SKM-1 (cell line): ENCODE data around the gene ST6GALNAC3.

Experiments
- DNase-seq: peaks from one replicate; lab custom pipeline; 2025; ENCODE audit not compliant: unreplicated experiment; lab: John Stamatoyannopoulos, UW

The ST6GALNAC3 gene

DNA sequence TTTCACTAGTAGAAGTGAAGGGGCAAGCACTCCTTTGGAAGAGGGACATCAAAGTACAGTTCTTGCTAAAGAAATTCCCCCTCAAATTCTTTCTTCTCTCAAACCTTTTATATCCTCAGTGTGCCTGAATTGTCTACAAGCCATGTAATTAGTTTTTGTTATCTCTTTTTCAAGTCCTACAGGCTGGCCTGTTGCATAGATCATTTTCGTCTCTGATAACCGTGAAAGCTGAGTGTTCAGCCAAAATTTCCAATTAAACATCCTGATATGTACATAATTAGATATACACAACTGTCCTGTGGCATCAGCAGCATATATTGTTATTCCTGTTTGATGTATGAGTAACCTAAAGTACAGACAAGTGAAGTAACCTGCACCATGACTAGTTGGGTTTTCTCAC is 417.2 kb downstream of the ST6GALNAC3 start:
- DNase-seq = no peak

GRCh38 chr1:76492752-76493430 is 418.3 kb downstream of the ST6GALNAC3 start:
- no peak for DNase-seq

DNA sequence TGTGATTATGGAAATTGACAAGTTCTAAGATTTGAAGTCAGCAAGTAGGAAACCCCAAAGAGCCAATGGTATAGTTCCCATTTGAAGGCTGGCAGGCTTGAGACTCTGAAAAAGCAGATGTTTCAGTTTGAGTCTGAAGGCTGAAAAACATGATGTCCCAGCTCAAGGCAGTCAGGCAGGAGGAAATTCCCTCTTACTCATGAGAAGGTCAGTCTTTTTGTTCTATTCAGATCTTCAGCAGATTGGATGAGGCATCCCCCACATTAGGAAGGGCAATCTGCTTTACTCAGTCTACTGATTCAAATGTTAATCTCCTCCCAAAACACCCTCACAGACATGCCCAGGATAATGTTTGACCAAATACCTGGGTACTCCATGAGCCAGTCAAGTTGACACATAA is 420.3 kb downstream of the ST6GALNAC3 start:
- DNase-seq = no peak

GRCh38 chr1:76496871-76497270 is 422.3 kb downstream of the ST6GALNAC3 start:
- no peak for DNase-seq

DNA sequence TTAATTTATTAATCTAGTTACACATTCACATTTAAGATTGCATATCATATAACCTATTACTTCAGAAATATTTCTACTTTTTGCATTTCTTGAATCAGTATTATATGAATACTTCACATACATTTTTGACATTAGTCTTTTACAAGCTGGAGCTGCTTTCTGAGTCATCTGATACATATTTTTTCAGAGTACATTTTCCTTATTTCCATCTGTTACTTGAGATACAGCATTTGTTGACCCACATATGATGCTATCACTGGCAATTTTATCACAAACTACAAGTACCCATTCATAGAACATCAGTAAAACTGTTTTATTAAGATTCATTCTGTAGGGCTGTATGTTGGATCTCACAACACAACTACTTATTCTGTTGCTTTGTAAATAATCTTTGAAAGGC is 425.6 kb downstream of the ST6GALNAC3 start:
- DNase-seq = no peak

GRCh38 chr1:76501136-76501535 is 426.6 kb downstream of the ST6GALNAC3 start:
- no peak for DNase-seq

- peak; percentile 6 for DNase-seq
Observed at GRCh38 chr1:76501586-76502219, 427.2 kb downstream of the ST6GALNAC3 start.

DNA sequence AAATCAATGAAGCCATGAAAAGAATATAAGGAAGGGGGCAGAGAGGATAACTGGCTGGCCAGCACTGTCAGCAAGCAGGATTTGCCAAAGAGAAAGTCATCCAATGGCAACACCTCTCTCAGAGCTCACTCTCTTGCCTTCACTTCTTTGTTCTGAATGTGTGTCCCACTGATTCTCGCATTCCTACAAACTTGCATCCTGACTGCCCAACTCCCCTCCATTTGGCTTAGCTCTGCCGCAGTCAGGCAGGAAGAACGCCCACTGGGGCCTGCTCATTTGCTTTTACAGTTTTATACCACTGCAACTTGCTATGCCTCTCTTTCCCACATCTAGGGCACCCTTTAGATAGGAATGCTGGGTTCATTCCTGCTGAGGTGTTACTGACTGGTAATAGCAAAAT is 428.6 kb downstream of the ST6GALNAC3 start:
- no peak for DNase-seq

DNA sequence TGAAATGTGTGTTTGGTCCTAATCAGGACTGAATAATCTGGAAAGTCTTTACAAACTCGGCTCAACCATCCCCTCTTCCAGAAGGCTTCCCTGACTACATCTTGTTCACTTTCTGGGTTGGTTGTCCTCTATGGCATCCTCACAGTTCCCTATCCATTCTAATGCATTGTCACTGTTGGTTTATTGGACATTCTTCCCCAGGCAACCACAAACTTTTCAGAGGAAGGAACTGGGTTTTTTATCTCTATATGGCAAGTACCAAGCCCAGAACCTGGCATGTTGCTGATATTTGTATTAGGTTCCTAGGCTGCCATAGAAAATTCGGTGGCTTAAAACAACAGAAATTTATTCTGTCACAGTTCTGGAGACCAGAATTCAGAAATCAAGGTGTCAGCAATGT is 429.2 kb downstream of the ST6GALNAC3 start:
- DNase-seq = no peak

DNA sequence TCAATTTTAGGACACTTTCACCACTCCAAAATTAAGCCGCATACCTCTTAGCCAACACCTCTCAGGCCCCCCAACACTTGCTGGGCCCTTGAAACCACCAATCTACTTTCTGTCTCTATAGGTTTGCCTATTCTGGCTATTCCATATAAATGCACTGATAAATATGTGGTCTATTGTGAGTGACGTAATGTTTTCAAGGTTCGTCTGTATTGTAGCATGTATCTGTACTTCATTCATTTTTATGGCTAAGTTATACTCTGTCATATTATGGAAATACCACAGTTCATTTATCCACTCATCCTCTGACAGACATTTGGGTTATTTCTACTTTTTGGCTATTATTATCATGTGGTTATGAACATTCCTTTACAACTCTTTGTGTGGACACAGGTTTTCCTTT is 432.8 kb downstream of the ST6GALNAC3 start:
- DNase-seq = no peak

DNA sequence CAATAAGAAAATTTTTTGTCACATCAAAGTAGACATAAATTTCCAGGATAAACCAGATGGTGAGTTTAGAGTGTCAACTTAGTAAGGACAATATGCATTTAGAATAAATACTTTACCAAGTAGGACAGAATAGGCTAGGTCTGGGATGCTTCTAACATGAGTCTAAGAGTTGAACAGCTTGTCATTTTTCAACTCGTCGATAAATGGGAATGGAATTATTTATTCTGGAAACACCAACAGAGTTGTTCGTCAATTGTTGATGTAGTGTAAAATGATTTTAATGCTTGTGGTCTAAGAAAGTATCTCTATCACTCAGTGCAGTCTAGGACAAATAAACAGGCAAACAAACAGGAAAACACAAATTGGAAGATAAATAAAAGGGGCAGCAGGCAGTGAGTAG is 434.3 kb downstream of the ST6GALNAC3 start:
- DNase-seq = no peak

- no peak for DNase-seq
Observed at GRCh38 chr1:76510672-76511557, 436.4 kb downstream of the ST6GALNAC3 start.

DNA sequence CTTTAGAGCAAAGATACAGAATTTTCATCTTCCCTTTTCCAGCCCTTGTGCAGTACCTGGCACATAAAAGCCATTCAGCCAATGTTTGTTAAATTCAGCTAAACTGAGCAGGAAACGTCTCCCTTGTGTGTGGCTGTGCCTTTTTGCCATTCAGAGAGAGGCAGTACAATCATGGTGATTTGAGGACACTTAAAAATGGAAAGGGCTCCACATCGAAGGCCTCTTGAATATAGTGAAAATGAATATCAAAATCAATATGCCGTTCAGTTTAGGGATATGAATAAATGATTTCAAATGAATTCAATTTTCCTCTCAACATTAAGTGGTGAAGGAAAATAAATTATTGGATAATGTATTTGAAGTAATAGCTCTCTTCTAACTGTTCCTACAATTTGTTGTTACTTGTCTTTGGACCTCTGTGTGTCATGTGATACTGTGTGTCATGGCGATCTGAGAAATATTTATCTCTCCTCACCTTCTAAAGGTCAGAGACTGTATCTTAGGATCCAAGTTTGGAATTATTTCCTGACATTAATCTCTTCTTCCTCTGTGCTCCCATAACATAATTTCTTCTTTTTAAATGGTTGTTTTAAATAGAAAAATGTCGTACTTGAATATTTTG is 437.1 kb downstream of the ST6GALNAC3 start:
- DNase-seq = no peak

DNA sequence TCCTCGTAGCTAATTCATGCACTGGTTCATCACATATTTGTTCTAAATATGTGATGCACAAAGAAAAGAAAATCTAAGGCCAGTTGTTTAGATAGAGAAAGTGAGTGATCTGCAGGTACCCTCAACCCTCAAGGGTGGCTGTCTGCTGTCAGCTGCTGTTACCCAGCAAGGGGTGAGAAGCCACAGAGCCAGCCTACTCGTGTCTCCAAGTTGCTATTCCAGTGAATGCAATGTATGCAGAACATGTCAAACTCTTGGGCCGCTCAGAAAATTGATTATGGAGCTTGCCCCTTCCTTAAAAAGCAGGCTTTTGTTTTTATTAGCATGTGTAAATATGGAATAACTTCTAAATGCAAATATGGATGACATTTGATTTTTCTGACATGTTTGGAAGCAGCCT is 456.4 kb downstream of the ST6GALNAC3 start:
- DNase-seq = no peak

- no peak for DNase-seq
Observed at GRCh38 chr1:76541618-76542017, 467.1 kb downstream of the ST6GALNAC3 start.

DNA sequence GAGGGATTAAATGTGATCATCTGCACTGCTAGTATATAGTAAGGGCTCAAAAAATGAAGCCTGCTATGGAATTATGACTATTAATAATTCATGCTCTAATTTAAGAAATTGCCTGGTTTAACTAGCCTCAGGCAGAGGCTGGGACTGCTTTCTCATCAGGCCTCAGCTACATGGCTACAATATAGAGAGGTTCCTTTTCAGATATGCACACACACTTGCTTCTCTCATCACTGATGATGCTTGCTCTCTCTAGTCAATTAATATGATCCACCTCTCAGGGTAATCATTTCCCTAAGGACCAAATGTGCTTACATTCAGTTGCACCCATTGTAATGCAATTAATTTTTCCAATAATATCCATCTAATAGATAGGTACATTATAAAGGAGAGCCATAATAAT is 467.8 kb downstream of the ST6GALNAC3 start:
- no peak for DNase-seq

GRCh38 chr1:76543495-76543894 is 468.9 kb downstream of the ST6GALNAC3 start:
- no peak for DNase-seq

- no peak for DNase-seq
Observed at GRCh38 chr1:76546354-76546933, 471.9 kb downstream of the ST6GALNAC3 start.

- DNase-seq = no peak
Observed at GRCh38 chr1:76547916-76548315, 473.4 kb downstream of the ST6GALNAC3 start.

DNA sequence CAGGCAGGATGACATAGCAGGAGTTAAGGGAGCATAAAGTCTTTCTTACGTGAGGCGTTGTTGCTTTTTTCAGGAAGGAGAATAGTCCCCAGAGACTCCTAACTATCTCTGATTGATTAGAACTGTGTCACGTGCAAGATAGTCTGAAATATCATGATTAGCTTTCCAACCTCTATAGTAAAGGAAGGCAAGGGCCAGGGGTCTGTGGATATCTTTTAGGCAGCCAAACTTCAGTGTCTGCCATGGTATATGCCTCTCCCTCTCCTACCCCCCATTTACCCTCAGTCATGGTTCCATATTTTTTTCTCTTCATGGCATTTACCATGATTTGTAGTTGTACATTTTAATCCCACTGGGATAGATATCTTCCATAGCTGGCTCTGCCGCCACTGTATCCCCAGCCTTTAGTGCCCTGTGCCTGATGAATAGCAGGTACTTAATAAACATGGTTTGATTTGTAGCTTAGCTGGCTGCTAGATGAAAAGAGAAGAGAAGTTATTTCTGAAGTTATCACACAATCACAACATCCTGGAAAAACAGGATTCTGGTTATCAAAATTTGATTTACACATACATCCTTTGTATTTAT is 474.1 kb downstream of the ST6GALNAC3 start:
- no peak for DNase-seq

GRCh38 chr1:76554283-76554682 is 479.7 kb downstream of the ST6GALNAC3 start:
- no peak for DNase-seq
